Measurements from ENCODE around the gene KRTAP13-2. TPM values are rescaled to one million over a fixed set of nuclear protein-coding genes. Genes with fewer than 3 reads are reported as not detected.

KRTAP13-2 gene
- total RNA-seq, 4 donors from 2014 or later = not detected

DNA sequence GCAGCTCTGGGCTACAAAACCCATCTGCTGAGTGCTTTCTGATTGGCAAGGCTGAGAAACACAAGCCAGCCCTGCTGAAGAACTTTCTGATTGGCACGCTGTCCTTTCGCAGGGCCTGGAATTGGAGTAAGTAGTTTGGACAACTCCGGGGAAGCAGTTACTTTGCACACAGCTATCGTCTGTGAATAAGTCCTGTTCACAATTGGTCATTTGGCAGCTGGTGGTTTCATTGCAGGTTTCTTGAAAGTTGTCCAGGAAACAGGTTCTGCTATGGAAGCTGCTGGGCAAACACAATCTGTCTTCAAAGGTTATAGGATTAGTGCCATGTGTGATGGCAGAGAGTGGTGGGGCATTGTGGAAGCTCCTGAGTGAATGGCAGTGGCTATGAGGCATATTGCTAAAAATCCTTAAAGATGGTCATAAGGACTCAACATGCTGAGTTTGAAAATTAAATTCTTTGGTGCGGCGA is 34.8 kb downstream of the KRTAP13-2 start, which contains the start of gene KRTAP27-1:
KRTAP27-1 (minus strand) TSS at position 419 of the 469 bp plus-strand sequence; CDS start at position 393, 26 bp downstream.
- no peaks in the 10 kb centered on the region for H3K36me3 ChIP-seq
- no peaks in the 10 kb centered on the region for H3K4me1 ChIP-seq
- H3K27me3 ChIP-seq = no peaks in the 10 kb centered on the region
- intact Hi-C loops (cut with DNase I) = no loop called here
- H3K9me3 ChIP-seq = no peaks in the 10 kb centered on the region
- WGBS, 2 donors = 91 to 100% methylated on average over 5 to 6 of the region's 6 CpGs
- no peak within 1 kb of the TSS for H3K4me3 ChIP-seq (replicated peaks in 1 of 3)
- H3K27ac ChIP-seq = no peak within 1 kb of the TSS
- TF ChIP-seq, protein P1, sequence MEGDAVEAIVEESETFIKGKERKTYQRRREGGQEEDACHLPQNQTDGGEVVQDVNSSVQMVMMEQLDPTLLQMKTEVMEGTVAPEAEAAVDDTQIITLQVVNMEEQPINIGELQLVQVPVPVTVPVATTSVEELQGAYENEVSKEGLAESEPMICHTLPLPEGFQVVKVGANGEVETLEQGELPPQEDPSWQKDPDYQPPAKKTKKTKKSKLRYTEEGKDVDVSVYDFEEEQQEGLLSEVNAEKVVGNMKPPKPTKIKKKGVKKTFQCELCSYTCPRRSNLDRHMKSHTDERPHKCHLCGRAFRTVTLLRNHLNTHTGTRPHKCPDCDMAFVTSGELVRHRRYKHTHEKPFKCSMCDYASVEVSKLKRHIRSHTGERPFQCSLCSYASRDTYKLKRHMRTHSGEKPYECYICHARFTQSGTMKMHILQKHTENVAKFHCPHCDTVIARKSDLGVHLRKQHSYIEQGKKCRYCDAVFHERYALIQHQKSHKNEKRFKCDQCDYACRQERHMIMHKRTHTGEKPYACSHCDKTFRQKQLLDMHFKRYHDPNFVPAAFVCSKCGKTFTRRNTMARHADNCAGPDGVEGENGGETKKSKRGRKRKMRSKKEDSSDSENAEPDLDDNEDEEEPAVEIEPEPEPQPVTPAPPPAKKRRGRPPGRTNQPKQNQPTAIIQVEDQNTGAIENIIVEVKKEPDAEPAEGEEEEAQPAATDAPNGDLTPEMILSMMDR (IDR thresholded peaks at IDR 0.05) = no peak
- TF ChIP-seq POLR2A (IDR thresholded peaks at IDR 0.05) = no peak
- DNase-seq = no peak

DNA sequence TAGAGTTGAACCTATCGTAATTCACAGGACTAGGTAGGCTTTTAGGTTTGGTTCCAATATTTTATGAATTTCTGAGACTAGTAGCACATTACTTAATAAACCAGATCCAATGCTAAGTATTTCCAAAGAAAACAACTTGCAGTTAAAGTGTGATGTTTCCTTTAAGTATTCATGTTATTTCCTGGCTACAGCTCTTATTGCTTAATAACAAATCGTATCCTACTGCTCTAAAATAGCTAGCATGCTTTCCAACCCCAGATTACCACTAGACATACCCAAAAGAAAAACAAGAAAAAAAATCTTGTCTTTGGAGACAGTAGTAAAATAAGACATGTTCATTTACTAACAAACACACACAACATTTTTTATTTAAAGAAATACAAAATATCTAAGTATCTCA is 35.5 kb downstream of the KRTAP13-2 start:
- no peaks in the 10 kb centered on the region for H3K4me1 ChIP-seq
- no peaks in the 10 kb centered on the region for H3K9me3 ChIP-seq
- TF ChIP-seq POLR2A (IDR thresholded peaks at IDR 0.05) = no peak
- TF ChIP-seq, protein P1 (IDR thresholded peaks at IDR 0.05) = no peak
- no peak overlapping the region for H3K4me3 ChIP-seq (replicated peaks in 1 of 3)
- no peaks in the 10 kb centered on the region for H3K27me3 ChIP-seq
- H3K27ac ChIP-seq = no peak overlapping the region
- DNase-seq = no peak
- intact Hi-C loops (cut with DNase I) = no loop called here
- no peaks in the 10 kb centered on the region for H3K36me3 ChIP-seq
- 56 to 57% methylated on average over 2 of the region's 2 CpGs for WGBS, 2 donors

DNA sequence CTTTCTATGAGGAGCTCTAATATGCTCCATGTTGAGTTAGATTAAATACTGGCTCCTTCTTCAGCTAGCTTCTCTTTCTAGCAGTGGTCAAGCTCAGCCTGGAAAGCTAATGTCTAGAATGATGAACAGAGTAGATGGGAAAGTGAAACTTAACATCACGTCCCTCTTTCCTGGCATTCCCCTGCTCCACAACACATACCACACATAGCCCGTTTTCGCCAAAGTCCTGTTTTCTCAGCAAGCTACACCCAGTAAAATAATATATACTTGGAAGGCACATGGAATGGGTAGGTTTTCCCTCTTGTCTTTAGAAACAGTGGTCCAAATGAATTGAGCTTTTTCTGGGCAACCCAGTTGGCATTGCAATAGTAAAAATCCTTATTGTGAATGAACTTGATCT is 38.3 kb downstream of the KRTAP13-2 start:
- Histone ChIP-seq H3K36me3 (no peaks in the 10 kb centered on the region), H3K27me3 (no peaks in the 10 kb centered on the region), H3K4me3 (replicated peaks in 1 of 3) (no peak overlapping the region), H3K4me1 (no peaks in the 10 kb centered on the region), H3K9me3 (no peaks in the 10 kb centered on the region), H3K27ac (no peak overlapping the region)
- TF ChIP-seq, protein P1 (IDR thresholded peaks at IDR 0.05) = no peak
- TF ChIP-seq POLR2A (IDR thresholded peaks at IDR 0.05) = no peak
- intact Hi-C loops (cut with DNase I) = no loop called here
- DNase-seq = no peak
- 81 to 88% methylated on average over 3 of the region's 3 CpGs for WGBS, 2 donors

DNA sequence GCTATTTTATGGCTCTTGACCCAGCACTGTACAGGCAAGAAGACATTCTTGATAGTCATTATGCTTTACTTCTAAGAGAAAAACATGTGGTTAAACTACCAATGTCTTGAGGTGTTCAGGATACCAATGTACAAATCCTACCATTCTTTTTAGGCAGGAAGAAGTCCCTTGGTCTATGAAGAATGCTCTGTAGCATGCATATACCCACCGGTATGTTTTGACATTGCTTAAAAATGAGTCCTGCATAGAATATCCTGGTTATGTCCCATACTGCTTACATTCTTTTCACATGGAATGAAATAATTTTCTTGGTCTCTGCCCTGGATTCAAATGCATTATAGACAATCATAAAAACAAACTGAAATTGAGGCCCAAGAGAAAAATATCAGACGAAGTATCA is 39.4 kb downstream of the KRTAP13-2 start:
- no peaks in the 10 kb centered on the region for H3K4me1 ChIP-seq
- no peaks in the 10 kb centered on the region for H3K36me3 ChIP-seq
- no peak for DNase-seq
- no peak overlapping the region for H3K27ac ChIP-seq
- no peak overlapping the region for H3K4me3 ChIP-seq (replicated peaks in 1 of 3)
- 88 to 93% methylated on average over 2 of the region's 2 CpGs for WGBS, 2 donors
- TF ChIP-seq, protein P1 (IDR thresholded peaks at IDR 0.05) = no peak
- no peak for TF ChIP-seq POLR2A (IDR thresholded peaks at IDR 0.05)
- intact Hi-C loops (cut with DNase I) = no loop called here
- no peaks in the 10 kb centered on the region for H3K27me3 ChIP-seq
- no peaks in the 10 kb centered on the region for H3K9me3 ChIP-seq

DNA sequence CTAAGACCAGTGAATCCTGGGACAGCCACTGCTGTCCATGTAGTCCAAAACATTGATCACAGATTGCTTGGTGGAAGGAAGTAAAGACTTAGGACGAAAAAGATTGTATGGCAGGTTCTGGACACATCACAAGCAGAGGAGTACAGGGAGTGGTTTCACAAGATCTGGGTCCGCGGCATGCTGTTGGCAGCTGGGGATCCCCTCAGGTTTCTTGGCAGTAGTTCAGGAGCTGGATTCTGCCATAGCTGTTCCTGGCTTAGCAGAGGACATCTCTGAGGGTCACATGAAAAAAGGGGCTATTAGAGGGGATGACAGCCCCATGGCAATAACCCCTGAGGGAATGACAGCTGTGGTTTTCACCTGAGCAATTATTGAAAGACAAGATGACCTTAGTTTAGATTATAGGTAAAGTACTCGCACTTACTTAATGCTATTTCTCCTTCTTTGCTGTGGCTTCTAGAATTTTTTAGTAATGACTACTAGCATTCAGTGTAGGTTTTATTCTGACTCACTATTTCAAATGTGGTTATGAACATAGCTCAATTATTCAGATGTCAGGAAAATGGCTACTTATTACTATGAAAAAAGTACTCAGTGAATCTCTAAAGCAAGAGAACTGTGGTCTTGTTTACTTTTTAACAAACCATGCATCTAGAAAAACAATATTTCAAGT is 42.7 kb downstream of the KRTAP13-2 start:
- no peaks in the 10 kb centered on the region for H3K4me1 ChIP-seq
- WGBS, 2 donors = 81 to 93% methylated on average over 4 of the region's 4 CpGs

More for the DNA sequence above, 42.7 kb downstream of the KRTAP13-2 start:
- no peak overlapping the region for H3K4me3 ChIP-seq (replicated peaks in 1 of 3)
- DNase-seq = no peak
- TF ChIP-seq, protein P1 (IDR thresholded peaks at IDR 0.05) = no peak
- no peak for TF ChIP-seq POLR2A (IDR thresholded peaks at IDR 0.05)
- no peaks in the 10 kb centered on the region for H3K27me3 ChIP-seq
- no peak overlapping the region for H3K27ac ChIP-seq
- intact Hi-C loops (cut with DNase I) = no loop called here
- no peaks in the 10 kb centered on the region for H3K9me3 ChIP-seq
- H3K36me3 ChIP-seq = no peaks in the 10 kb centered on the region
